ENCODE measurements around the gene USP32.

The USP32 gene

GRCh38 chr17:60147553-60148223, 244.2 kb downstream of the USP32 start:
- DNase-seq, result no peak

- no peak for DNase-seq
Measured at GRCh38 chr17:60146206-60146605, 245.7 kb downstream of the USP32 start.

- no peak for DNase-seq
Measured at GRCh38 chr17:60145006-60145935, 246.7 kb downstream of the USP32 start.

GRCh38 chr17:60142872-60143499, 248.9 kb downstream of the USP32 start:
- peak; percentile 74 for DNase-seq

- no peak for DNase-seq
Measured at GRCh38 chr17:60141111-60142018, 250.6 kb downstream of the USP32 start.

GRCh38 chr17:60139438-60140285, 252.3 kb downstream of the USP32 start:
- no peak for DNase-seq

GRCh38 chr17:60138769-60139437, 253.0 kb downstream of the USP32 start:
- DNase-seq, result no peak

GRCh38 chr17:60137731-60138130, 254.2 kb downstream of the USP32 start:
- DNase-seq, result no peak

- no peak for DNase-seq
Measured at GRCh38 chr17:60135951-60136666, 255.8 kb downstream of the USP32 start.

- peak; percentile 91 for DNase-seq
Measured at GRCh38 chr17:60135151-60135950, 256.6 kb downstream of the USP32 start.

- peak; percentile 7 for DNase-seq
Measured at GRCh38 chr17:60134396-60135150, 257.4 kb downstream of the USP32 start.

GRCh38 chr17:60130466-60130865, 261.5 kb downstream of the USP32 start:
- DNase-seq, result no peak

- no peak for DNase-seq
Measured at GRCh38 chr17:60129164-60129563, 262.8 kb downstream of the USP32 start.

Data from NCI-H1105 (cell line).